Neural progenitor cell (in vitro differentiated cells): ENCODE data around the gene CSE1L.

Source experiments
- EZH2 ChIP-seq: fragments of 200-600 bp; sonication (generic); IDR thresholded peaks from 2 replicates; pipeline ENCODE4 v1.6.1; 2017; ENCODE audit warnings: antibody characterized with exemption, mild to moderate bottlenecking, moderate library complexity
- EZH2phosphoT487 ChIP-seq: fragments of 200-600 bp; sonication (generic); IDR thresholded peaks from 2 replicates; pipeline ENCODE4 v1.6.1; 2017; ENCODE audit warnings: antibody characterized with exemption
- TF ChIP-seq, protein P1 (sequence below): fragments of 200-600 bp; sonication (generic); IDR thresholded peaks from 2 replicates; pipeline ENCODE4 v1.5.1; 2017; ENCODE audit warnings: antibody characterized with exemption, mild to moderate bottlenecking

DNA sequence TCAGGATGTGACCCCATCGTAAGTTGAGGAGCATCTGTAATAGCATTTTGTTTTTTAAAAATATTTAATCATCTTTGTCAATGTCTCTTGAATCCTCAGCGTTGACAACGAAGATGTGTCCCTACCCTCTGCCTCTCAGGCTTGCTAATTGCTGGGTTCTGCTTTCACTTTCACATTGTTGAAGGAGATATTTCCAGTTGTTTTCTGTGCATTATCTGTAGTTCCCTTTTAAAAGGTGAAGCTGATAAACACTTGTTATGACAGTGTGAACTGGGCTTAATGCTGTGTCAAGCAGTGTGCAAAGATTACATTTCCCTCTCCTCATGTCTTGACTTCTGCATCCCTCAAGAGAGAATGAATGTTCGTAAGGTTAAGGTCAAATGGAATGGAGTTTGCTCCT is 54.9 kb downstream of the CSE1L start:
- TF ChIP-seq, protein P1, sequence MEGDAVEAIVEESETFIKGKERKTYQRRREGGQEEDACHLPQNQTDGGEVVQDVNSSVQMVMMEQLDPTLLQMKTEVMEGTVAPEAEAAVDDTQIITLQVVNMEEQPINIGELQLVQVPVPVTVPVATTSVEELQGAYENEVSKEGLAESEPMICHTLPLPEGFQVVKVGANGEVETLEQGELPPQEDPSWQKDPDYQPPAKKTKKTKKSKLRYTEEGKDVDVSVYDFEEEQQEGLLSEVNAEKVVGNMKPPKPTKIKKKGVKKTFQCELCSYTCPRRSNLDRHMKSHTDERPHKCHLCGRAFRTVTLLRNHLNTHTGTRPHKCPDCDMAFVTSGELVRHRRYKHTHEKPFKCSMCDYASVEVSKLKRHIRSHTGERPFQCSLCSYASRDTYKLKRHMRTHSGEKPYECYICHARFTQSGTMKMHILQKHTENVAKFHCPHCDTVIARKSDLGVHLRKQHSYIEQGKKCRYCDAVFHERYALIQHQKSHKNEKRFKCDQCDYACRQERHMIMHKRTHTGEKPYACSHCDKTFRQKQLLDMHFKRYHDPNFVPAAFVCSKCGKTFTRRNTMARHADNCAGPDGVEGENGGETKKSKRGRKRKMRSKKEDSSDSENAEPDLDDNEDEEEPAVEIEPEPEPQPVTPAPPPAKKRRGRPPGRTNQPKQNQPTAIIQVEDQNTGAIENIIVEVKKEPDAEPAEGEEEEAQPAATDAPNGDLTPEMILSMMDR, result no peak
- TF ChIP-seq EZH2 (no peak), EZH2phosphoT487 (no peak)
